Astrocyte of the spinal cord (primary cell): ENCODE results near the gene COPS3.

Experiments
- DNase-seq: peaks from one replicate; pipeline ENCODE4 v3.0.0; 2011; ENCODE audit warnings: low read depth, low spot score
- H3K4me3 ChIP-seq: 2 replicates; pipeline ENCODE4 v1.5.1; 2011; ENCODE audit warnings: low read depth, mild to moderate bottlenecking, low read length, moderate library complexity
- CTCF ChIP-seq: IDR thresholded peaks from 2 replicates; pipeline ENCODE4 v1.5.1; 2012; ENCODE audit warnings: low read depth, mild to moderate bottlenecking, low read length, inconsistent platforms
- in situ Hi-C: cut with HindIII; loops from 2 replicates; pipeline ENCODE4 v1.10.0; 2017; ENCODE audit warnings: low sequenced_read_pairs

Gene COPS3

DNA sequence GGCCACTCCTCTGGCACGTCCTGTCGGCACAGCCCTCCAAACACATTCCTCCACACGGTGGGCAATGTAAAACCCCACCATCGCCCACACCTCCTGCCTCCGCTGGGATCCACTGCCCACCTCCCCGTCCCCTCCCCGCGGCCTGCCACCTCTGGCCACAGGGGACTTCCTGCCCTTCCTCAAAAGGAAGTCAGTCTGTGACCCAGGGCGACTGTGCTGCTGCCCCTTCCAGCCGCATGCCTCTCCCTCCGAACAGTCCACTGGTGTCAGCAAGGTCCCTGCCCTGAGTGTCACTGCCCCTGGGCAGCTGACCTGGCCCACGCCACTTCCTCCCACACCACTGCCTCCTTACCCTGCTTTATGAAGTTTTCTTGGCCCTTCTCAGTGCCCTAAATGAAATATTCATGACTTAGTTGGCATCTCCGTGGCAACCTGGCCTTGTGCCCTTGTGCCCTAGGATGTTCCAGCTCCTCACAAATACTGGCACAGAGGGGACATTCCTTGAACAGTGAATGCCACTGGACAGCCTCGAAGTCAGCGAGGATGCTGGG lies 76.9 kb downstream of the COPS3 start:
- no peak for DNase-seq
- no peak overlapping the region for H3K4me3 ChIP-seq
- in situ Hi-C loops = no loop called here
- TF ChIP-seq CTCF = no peak

DNA sequence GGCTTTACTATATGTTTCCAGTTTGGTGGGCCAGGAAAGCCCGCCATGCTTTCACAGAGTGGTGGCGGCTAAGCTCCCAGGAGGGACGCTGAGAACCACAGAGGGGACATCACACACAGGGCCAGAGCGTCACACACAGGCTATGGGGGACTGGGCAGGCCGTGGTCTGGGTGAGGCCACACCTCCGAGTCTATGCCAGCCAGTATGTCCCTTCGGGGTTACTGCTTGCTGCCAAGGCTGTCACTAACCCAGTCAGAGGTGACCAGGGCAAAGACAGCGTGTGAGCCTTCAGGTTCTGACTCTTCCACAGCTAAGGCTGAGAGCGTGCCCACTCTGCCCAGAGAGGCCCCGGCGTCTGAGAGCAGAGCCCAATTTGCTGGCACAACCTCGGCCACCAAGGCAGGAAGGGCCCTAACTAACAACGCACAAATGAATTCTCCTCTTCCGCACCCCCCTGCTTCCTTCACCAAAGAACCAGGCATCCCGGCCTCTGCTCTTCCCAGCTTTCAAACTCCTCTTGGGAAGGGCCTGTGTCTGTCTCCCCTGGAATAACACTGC lies 77.8 kb downstream of the COPS3 start:
- no peak for TF ChIP-seq CTCF
- DNase-seq = no peak
- no peak overlapping the region for H3K4me3 ChIP-seq
- in situ Hi-C loops = no loop called here

DNA sequence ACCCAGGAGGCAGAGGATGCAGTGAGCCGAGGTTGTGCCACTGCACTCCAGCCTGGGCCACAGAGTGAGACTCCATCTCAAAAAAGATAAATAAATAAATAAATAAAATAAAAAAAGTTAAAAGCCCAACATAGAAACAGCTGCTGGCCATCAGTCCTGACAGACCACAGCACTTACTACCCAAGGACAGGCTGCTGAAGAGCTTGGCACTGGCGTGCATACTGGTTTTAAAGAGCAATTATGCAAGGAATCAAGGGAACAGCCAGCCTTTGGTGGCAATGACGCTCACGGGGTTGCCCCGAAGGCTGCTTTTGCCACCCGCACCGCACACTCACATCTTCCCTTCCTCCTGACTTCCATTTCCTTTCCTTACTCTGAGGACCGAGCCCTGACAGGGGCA lies 79.1 kb downstream of the COPS3 start:
- H3K4me3 ChIP-seq = no peak overlapping the region
- no peak for DNase-seq
- in situ Hi-C loops = no loop called here
- no peak for TF ChIP-seq CTCF

DNA sequence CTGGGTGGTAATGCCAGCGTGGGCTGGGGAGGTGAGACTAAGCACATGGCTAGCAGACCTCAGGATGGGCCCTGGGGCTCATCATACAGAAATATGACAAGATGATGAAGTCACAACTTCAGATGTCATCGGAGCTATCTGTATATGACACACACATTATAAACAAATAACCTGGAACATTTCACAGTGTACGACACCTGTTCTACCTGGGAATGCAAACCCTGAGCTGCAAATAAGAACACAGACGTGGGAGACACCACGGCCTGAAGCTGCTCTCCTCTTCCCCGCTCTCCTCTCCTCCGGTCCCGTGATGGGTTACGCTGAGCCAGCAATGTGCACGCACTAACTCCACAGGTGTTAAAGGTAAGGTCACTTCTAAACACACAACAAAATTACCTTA lies 79.8 kb downstream of the COPS3 start:
- in situ Hi-C loops = no loop called here
- DNase-seq = no peak
- TF ChIP-seq CTCF = no peak
- H3K4me3 ChIP-seq = no peak overlapping the region

DNA sequence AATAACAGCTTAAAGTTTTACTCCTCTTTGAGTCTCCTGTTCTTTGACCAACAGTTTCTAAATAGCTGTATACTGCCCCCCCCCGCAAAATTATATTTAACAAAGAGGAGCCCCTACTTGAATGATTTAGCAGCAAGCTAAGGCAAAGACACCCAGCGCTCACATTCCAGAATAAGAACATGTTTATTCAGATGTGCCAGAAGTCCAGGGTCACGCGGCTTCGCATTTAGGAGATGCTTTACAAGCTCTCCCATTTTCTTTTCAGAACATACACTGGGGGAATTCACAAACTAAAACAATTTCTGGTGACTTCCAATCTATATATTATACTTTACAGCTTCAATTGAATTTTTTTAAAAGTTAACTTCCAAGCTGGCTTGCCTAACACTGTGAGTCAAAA lies 80.2 kb downstream of the COPS3 start:
- no peak for TF ChIP-seq CTCF
- H3K4me3 ChIP-seq = no peak overlapping the region
- in situ Hi-C loops = no loop called here
- peak; percentile 30 for DNase-seq

- H3K4me3 ChIP-seq = no peak overlapping the region
- TF ChIP-seq CTCF = no peak
- in situ Hi-C loops = no loop called here
- DNase-seq = no peak
Observed at GRCh38 chr17:17200311-17200710, 80.7 kb downstream of the COPS3 start.
